IPS-18c (cell line): ENCODE data around the gene CDK3.

Experiments
- H3K4me3 ChIP-seq: 2 replicates; pipeline ENCODE4 v1.7.0; 2013; ENCODE audit warnings: low read depth, mild to moderate bottlenecking, low read length, moderate library complexity; ENCODE audit not compliant: insufficient read depth
- H3K9me3 ChIP-seq: one replicate; pipeline ENCODE4 v1.6.1; 2013; ENCODE audit warnings: mild to moderate bottlenecking, low read length, moderate library complexity; ENCODE audit not compliant: control insufficient read depth, insufficient read depth

CDK3 gene

DNA sequence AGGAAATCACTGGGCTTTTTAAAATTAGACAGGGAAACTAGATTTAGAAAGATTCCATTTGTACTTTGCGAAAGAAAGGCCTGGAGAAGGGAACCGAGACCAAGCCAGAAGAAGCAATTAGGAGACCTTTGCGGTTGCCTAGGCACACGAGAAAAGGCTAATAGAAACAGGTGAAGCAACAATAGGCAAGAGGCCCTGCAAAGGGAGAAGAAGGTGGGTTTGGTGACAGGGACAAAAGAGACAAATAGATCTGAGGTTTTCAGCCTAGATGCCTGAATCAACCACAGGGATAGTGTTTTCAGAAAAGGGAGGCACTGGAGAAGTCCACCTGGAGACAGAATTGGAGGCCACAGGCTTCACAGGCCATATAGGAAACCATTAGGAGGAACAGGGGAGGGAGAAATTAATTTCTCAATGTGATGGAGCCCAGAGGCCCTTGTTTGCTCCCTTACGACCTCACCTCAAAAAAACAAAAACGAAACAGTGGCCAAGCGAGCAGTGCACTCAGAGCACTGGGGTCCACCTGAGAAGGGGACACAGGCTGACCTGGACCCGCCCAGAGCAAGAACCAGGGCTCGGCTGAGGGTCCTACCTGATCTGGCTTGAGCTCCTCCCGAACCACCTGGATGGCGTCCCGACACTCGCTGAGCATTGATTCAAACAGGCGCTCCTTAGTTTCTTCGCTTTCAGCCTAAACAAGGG lies 49.3 kb downstream of the CDK3 start:
- no peaks in the 10 kb centered on the region for H3K9me3 ChIP-seq
- no peak overlapping the region for H3K4me3 ChIP-seq

DNA sequence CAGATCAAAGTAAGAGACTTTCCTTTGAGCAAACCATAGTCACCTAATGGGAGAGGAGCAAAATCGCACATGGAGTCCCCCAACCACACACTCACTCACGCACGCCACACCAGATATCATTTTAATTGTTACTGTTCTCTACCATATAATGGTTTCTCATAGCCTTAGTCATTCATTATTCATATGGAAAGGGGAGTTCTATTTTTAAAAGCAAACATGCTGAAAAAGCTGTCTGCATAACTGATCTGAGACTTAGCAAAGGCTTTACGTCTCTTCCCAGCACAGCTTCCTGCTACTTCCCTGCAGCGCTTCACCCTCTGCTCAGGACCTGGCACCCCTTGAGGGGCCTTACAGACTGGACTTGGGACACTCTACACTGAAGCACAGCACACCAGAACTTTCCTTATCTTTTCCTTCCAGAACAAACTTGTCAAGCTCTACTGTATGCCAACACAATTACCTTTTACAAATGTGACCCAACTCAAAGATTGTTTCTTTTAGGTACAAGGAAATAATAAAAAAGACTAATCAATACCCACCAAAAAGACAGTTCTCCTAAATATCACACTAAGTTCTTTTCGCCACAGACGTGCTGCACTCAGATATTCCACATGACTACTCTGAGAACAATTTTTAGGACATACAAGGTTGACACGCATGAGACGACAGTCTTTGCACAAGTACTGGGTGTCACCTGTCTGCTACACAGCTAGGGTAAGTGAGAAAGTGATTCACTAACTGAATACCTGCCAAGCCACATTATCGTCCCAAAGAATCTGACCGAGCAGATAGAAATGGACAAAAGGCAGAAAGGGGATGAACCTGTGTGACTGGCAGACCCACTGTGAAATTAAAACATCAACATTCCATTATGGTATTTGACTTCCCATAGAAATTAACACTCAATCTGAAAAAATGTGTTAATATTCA lies 50.1 kb downstream of the CDK3 start:
- H3K9me3 ChIP-seq = no peaks in the 10 kb centered on the region
- no peak overlapping the region for H3K4me3 ChIP-seq

DNA sequence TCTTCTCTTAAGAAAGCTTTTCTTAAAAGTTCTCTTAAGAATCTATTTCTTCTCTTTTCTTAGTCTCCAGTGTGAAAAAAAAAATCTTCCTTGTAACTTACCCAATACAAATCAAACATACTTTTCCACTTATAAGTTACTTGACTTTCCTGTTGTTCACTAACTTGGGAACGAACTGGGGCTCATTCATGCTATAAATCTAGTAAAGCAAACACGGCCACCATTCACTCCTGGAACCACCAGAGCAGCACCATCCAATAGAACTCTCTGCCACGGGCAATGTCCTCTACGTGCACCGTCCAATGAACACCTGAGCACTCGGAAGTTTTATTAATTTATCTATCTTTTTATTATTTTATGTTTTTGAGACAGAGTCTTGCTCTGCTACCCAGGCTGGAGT lies 50.9 kb downstream of the CDK3 start:
- no peak overlapping the region for H3K4me3 ChIP-seq
- no peaks in the 10 kb centered on the region for H3K9me3 ChIP-seq

DNA sequence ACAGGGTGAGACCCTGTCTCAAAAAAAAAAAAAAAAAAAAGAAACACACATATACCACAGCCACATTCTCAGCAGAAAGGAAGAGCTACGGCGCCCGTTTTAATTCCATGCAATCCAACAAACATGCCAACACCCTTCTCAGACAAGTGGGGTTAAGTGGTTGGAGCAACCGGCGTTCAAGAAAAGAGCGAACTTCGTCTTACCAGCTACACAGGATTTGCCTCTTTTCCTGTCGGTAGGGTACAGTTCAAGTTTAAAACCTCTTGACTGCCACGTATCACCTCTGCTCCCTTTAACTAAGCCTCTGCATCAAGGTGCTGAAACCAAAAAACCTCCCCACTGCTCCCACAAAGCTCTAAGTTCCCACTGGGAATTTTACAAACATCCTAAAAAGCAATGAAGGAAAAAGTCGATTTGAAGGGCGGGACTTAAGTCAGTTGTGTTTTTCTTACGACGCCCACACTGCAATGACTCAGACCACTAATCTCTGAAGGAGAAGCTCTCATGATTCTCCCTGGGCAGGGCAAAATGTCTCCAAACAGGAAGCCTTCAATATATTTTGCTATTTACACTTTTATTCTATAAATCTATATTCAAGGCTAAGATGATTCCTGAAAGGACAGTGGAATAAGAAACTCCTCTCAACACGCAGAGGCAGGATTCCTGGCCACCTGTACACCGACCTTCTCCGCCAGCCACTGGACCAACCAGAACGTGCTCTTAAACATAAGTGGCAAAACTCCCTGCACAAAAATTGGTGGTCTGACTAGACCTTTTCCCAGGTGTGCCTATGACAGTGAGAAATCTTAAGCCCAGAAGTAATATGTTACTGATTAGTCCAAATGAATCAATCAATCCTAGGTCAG lies 52.8 kb downstream of the CDK3 start:
- H3K9me3 ChIP-seq = no peaks in the 10 kb centered on the region
- H3K4me3 ChIP-seq = no peak overlapping the region

DNA sequence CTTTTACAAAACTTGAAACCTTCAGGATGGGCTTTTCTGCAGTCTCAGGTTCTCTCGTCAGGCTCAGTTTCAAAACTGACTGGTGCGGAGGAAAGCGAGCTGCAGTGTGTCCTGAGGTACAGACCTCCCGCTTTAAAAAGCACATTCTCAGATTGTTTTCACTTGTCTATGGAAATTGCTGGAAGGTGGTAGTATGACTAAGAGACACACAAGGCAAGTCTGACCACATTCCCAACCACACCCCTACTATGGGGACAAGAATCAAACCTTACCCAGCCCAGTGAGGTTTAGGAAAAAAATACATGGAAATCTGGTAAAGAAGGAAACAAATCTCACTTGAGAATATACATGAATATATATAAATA lies 53.4 kb downstream of the CDK3 start:
- no peak overlapping the region for H3K4me3 ChIP-seq
- no peaks in the 10 kb centered on the region for H3K9me3 ChIP-seq
